Fibroblast of villous mesenchyme (primary cell): ENCODE results near the gene DAW1. TPM values are rescaled to one million over a fixed set of nuclear protein-coding genes. Genes with fewer than 3 reads are reported as not detected.
"Not testable (repeated sequence)": the region's sequence is repeated elsewhere in the genome, so short reads cannot be mapped to it uniquely, and the experiment has no call there.

Experiments
- DNase-seq: peaks from one replicate; pipeline ENCODE4 v3.0.0-alpha.2; 2010; ENCODE audit warnings: low read depth
- H3K4me3 ChIP-seq: 2 replicates; pipeline ENCODE4 v1.5.1; 2011; ENCODE audit warnings: low read depth, mild to moderate bottlenecking, low read length
- CTCF ChIP-seq: IDR thresholded peaks from 2 replicates; pipeline ENCODE4 v1.5.1; 2012; ENCODE audit warnings: low read depth, mild to moderate bottlenecking, low read length; ENCODE audit not compliant: insufficient read depth
- total RNA-seq: library from RNA; depleted of rRNA; stranded (reverse); fragments of >200 nt; gene quantifications from 2 replicates; pipeline ENCODE4 v1.2.3, GENCODE V29; 2012

DAW1 gene
- total RNA-seq, 1 donor: not detected

GRCh38 chr2:227932403-227932802 is 61.0 kb downstream of the DAW1 start:
- DNase-seq: no peak
- TF ChIP-seq CTCF: no peak

GRCh38 chr2:227933884-227934283 is 62.5 kb downstream of the DAW1 start:
- no peak for DNase-seq
- TF ChIP-seq CTCF: no peak

More at GRCh38 chr2:227932403-227932802, 61.0 kb downstream of the DAW1 start:
- no peak overlapping the region for H3K4me3 ChIP-seq

GRCh38 chr2:227936249-227936648 is 64.8 kb downstream of the DAW1 start:
- not testable (repeated sequence) for H3K4me3 ChIP-seq, DNase-seq

More at GRCh38 chr2:227933884-227934283, 62.5 kb downstream of the DAW1 start:
- H3K4me3 ChIP-seq: no peak overlapping the region

- TF ChIP-seq CTCF: peak; percentile 64
- no peak overlapping the region for H3K4me3 ChIP-seq
- DNase-seq: peak; percentile 49
Observed at GRCh38 chr2:227939271-227940027, 68.0 kb downstream of the DAW1 start.

- no peak overlapping the region for H3K4me3 ChIP-seq
- TF ChIP-seq CTCF: no peak
- no peak for DNase-seq
Observed at GRCh38 chr2:227942021-227942420, 70.6 kb downstream of the DAW1 start.

GRCh38 chr2:227942965-227943364 is 71.5 kb downstream of the DAW1 start:
- DNase-seq: no peak
- H3K4me3 ChIP-seq: no peak overlapping the region
- no peak for TF ChIP-seq CTCF

GRCh38 chr2:227960317-227960716 is 88.9 kb downstream of the DAW1 start:
- TF ChIP-seq CTCF: no peak
- DNase-seq: no peak
- H3K4me3 ChIP-seq: no peak overlapping the region
